KMS-11 (cell line): ENCODE data around the gene MYO1H.

Source experiments
- H2AFZ ChIP-seq: fragments of 200-600 bp; sonication (generic); 2 replicates; pipeline ENCODE4 v1.6.1; 2016; ENCODE audit warnings: antibody characterized with exemption, mixed run types, low read depth
- H3K27ac ChIP-seq: fragments of 200-600 bp; sonication (generic); 2 replicates; pipeline ENCODE4 v1.6.1; 2016; ENCODE audit warnings: mild to moderate bottlenecking, mixed run types
- H3K27me3 ChIP-seq: fragments of 200-600 bp; sonication (generic); 2 replicates; pipeline ENCODE4 v1.6.1; 2017; ENCODE audit warnings: mild to moderate bottlenecking, low read depth, mixed run types, moderate library complexity; ENCODE audit not compliant: insufficient read depth
- H3K36me3 ChIP-seq: fragments of 200-600 bp; sonication (generic); 2 replicates; pipeline ENCODE4 v1.6.1; 2017; ENCODE audit warnings: mild to moderate bottlenecking, mixed run types; ENCODE audit not compliant: insufficient read depth
- H3K4me1 ChIP-seq: fragments of 200-600 bp; sonication (generic); 2 replicates; pipeline ENCODE4 v1.6.1; 2016; ENCODE audit warnings: mild to moderate bottlenecking, low read depth, mixed run types; ENCODE audit not compliant: poor library complexity, severe bottlenecking
- H3K4me2 ChIP-seq: fragments of 200-600 bp; sonication (generic); 2 replicates; pipeline ENCODE4 v1.7.0; 2016; ENCODE audit warnings: mild to moderate bottlenecking, mixed run types
- H3K4me3 ChIP-seq: fragments of 200-600 bp; sonication (generic); IDR thresholded peaks from 2 replicates; pipeline ENCODE4 v1.6.1; 2017; ENCODE audit warnings: low read depth, low read length, mixed read lengths; ENCODE audit not compliant: insufficient read depth
- H3K79me2 ChIP-seq: fragments of 200-600 bp; sonication (generic); 2 replicates; pipeline ENCODE4 v1.6.1; 2016; ENCODE audit warnings: low read depth, mixed run types; ENCODE audit not compliant: insufficient read depth
- H3K9ac ChIP-seq: fragments of 200-600 bp; sonication (generic); 2 replicates; pipeline ENCODE4 v1.6.1; 2016; ENCODE audit warnings: mild to moderate bottlenecking, mixed run types
- H4K20me1 ChIP-seq: fragments of 200-600 bp; sonication (generic); 2 replicates; pipeline ENCODE4 v1.6.1; 2016; ENCODE audit warnings: mild to moderate bottlenecking, mixed run types; ENCODE audit not compliant: insufficient read depth
- CTCF ChIP-seq: fragments of 200-600 bp; sonication (generic); conservative IDR thresholded peaks from 2 replicates; pipeline ENCODE4 v1.6.1; 2017; ENCODE audit warnings: low read depth, mild to moderate bottlenecking, antibody characterized with exemption, low read length, moderate library complexity, mixed read lengths

MYO1H gene

GRCh38 chr12:109347589-109347988 is at the start of gene MYO1H:
Gene MYO1H (plus strand): TSS chr12:109347900. CDS start chr12:109347961, 61 bp downstream.
- Histone ChIP-seq H3K4me1 (no peaks in the 10 kb centered on the region), H4K20me1 (no peaks in the 10 kb centered on the region), H3K9ac (no peak within 1 kb of the TSS), H3K27ac (no peak within 1 kb of the TSS), H3K4me3 (no peak within 1 kb of the TSS), H3K4me2 (no peak within 1 kb of the TSS), H3K79me2 (no peaks in the 10 kb centered on the region), H3K27me3 (no peaks in the 10 kb centered on the region), H2AFZ (no peak within 1 kb of the TSS), H3K36me3 (no peaks in the 10 kb centered on the region)
- no peak for TF ChIP-seq CTCF

- Histone ChIP-seq H3K4me3 (no peak overlapping the region), H3K9ac (no peak overlapping the region), H3K27me3 (no peaks in the 10 kb centered on the region), H3K27ac (no peak overlapping the region), H3K4me2 (no peak overlapping the region), H3K4me1 (no peaks in the 10 kb centered on the region), H2AFZ (no peak overlapping the region), H3K79me2 (no peaks in the 10 kb centered on the region), H3K36me3 (no peaks in the 10 kb centered on the region), H4K20me1 (no peaks in the 10 kb centered on the region)
- TF ChIP-seq CTCF = no peak
These were observed 47.9 kb upstream of the MYO1H start for GRCh38 chr12:109299849-109300248.

GRCh38 chr12:109301643-109302168 is 46.0 kb upstream of the MYO1H start:
- H3K27ac ChIP-seq = no peak overlapping the region
- H3K4me3 ChIP-seq = no peak overlapping the region
- H4K20me1 ChIP-seq = no peaks in the 10 kb centered on the region
- H3K27me3 ChIP-seq = no peaks in the 10 kb centered on the region
- H3K4me2 ChIP-seq = no peak overlapping the region
- H3K9ac ChIP-seq = no peak overlapping the region
- no peak for TF ChIP-seq CTCF
- no peaks in the 10 kb centered on the region for H3K79me2 ChIP-seq
- no peaks in the 10 kb centered on the region for H3K36me3 ChIP-seq
- no peak overlapping the region for H2AFZ ChIP-seq
- no peaks in the 10 kb centered on the region for H3K4me1 ChIP-seq

GRCh38 chr12:109302358-109302757 is 45.3 kb upstream of the MYO1H start:
- Histone ChIP-seq H2AFZ (no peak overlapping the region), H3K4me1 (no peaks in the 10 kb centered on the region), H3K36me3 (no peaks in the 10 kb centered on the region), H4K20me1 (no peaks in the 10 kb centered on the region), H3K79me2 (no peaks in the 10 kb centered on the region), H3K4me3 (no peak overlapping the region), H3K4me2 (no peak overlapping the region), H3K9ac (no peak overlapping the region), H3K27ac (no peak overlapping the region), H3K27me3 (no peaks in the 10 kb centered on the region)
- TF ChIP-seq CTCF = no peak

- H3K4me3 ChIP-seq = no peak overlapping the region
- H3K4me2 ChIP-seq = no peak overlapping the region
- H3K4me1 ChIP-seq = no peaks in the 10 kb centered on the region
- H3K79me2 ChIP-seq = no peaks in the 10 kb centered on the region
- TF ChIP-seq CTCF = no peak
- H3K9ac ChIP-seq = no peak overlapping the region
- no peaks in the 10 kb centered on the region for H3K36me3 ChIP-seq
- no peaks in the 10 kb centered on the region for H4K20me1 ChIP-seq
- H3K27ac ChIP-seq = no peak overlapping the region
- no peaks in the 10 kb centered on the region for H3K27me3 ChIP-seq
- H2AFZ ChIP-seq = no peak overlapping the region
These were observed 44.9 kb upstream of the MYO1H start for GRCh38 chr12:109302770-109303169.
